NCI-H345 (cell line): Measurements from ENCODE around the gene C9.
"Not testable (repeated sequence)": the region's sequence is repeated elsewhere in the genome, so short reads cannot be mapped to it uniquely, and the experiment has no call there.

Experiments
- DNase-seq: peaks from one replicate; lab custom pipeline; 2025; lab: John Stamatoyannopoulos, UW

C9 gene

DNA sequence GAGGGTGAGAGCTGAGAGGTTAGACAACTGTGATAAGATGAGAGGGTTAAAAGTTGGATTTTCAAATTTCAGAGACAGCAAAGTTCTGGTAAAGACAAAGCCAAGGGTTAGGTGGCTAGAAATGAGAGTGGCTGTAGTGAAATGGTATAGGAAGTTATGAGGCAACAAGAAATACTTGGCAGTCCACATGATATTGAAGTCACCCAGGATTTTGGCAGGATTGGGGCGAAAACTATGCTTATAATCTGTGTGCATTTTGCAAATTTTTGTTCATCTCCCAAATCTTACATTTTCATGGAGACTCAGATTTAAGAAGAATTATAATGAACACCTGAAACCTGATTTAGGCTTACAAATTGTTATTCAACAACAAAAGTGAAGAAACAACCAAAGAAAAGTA is 35.6 kb downstream of the C9 start:
- DNase-seq = no peak

DNA sequence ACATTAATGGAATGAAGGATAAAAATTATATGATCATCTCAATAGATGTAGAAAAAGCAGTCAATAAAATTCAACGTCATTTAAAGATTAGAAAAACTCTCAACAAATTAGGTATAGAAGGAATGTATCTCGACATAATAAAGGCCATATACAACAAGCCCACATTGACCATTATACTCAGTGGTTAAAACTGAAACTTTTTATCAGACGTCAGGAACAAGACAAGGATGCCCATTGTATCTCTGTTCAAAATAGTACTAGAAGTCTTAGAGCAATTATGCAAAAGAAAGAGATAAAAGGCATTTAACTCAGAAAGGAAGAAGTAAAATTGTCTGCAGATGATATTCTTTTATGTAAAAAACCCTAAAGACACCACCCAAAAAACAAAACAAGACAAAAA is 40.8 kb downstream of the C9 start:
- no peak for DNase-seq

DNA sequence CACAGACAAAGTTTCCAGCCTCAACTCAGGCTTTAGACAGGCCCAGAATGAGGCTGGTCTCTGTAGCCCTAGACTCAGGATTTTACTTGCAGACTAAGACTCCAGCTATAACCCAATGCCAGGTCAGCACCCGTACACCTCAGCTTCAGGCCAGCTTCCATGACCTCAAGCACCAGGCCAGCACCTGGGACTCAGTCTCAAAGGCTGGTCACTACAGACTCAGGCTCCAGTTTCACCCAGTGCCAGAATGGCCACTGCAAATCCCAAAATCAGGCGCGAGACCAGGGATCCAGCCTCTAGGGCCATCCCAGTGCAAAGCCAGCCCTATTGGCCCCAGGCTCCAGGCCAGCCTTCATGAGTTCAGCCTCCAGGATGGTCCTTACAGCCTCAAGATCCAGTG is 44.9 kb downstream of the C9 start:
- DNase-seq = no peak

DNA sequence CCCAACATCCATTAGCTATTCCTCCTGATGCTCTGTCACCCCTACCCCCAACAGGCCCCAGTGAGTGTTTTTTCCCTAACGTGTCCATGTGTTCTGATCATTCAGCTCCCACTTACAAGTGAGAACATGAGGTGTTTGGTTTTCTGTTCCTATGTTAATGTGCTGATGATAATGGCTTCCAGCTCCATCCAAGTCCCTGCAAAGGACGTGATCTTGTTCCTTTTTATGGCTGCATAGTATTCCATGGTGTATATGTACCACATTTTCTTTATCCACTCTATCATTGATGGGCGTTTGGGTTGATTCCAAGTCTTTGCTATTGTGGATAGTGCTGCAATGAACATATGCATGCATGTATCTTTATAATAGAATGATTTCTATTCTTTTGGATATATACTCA is 47.8 kb downstream of the C9 start:
- not testable (repeated sequence) for DNase-seq

DNA sequence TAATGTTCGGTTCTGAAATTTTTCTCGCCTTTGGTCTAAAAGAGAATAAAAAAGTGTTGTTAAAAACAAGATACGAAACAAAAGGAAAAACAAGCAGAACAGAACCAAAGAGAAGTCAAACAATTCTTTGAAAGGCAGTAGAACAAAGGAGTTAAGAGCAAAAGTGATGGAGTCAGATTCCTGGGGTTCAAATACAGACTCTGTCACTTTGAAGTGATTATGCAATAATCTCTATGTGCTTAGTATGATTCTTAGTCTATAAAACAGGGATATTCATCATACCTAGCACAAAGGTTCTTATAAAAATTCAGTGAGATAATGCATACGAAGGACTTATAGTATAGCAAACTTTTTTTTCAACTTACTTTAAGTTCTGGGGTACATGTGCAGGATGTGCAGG is 48.3 kb downstream of the C9 start:
- DNase-seq = no peak

DNA sequence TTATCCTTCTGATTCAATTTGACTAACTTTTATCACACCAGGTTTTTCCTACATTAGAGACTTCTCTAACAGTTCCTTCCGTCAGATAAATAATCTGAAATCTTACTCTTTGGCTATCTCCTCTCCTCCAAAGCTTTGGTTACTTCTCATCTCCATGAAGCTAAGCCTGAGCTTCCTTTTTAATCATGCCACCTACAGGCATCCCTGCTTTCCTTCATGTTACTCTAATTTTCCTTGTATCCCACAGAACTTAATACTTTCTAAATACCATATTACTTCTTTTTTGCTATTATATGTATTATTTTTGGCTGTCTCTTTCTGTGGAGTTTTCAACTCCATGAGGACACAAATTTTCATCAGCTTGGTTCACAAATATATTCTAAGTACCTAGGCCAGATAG is 49.7 kb downstream of the C9 start:
- no peak for DNase-seq

DNA sequence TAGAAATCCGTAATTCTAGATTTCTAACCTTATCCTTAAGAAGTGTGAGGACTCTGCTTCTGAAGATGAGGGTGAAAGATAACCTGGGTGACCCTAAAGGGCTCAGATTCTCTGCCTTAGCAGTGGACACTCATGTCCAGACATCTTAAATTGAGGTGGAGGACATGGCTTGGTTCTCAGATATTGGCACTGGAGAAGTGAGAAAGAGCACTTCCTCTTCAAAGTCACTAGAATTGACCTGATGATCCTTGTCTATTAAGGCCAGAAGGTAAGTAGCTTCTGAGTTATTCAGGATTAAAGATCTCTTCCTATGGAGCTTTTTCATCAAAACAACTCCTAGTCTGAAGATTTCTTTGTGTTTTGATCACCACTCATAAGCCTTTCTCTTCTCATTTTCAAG is 54.8 kb downstream of the C9 start:
- no peak for DNase-seq

DNA sequence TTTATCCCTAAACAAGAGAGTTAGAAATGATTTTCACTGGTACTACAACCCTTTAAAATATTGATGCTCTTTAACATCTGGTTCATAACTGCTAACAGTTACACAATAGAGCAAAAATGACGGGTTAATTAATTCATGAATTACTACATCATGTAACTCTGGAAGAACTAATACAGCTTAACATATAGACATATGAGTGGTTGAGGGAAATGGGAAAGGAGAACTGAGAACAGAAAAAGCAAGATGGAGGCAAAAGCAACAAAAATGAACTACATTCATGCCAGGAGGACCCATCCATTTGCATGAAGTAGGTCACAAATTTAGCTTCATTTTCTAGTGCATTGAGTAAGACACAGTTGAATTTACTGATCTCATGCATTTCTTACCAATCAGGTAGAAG is 61.8 kb downstream of the C9 start:
- DNase-seq = no peak

DNA sequence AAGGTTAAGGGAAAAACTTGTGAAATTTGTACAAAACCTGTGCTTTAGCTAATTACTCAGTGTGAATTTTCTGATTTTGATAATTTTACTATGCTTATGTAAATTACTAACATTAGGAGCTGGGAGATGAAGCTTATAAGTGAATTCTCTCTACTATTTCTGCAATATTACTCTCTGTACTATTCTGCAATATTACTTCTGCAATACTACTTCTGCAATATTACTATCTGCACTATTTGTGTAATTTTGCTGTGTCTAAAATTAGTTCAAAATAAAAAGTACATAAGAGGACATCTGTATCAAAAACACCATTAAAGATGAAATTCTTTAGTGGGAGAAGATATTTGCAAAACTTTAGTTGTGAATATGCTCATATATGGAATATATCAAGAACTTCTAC is 62.9 kb downstream of the C9 start:
- DNase-seq = no peak

DNA sequence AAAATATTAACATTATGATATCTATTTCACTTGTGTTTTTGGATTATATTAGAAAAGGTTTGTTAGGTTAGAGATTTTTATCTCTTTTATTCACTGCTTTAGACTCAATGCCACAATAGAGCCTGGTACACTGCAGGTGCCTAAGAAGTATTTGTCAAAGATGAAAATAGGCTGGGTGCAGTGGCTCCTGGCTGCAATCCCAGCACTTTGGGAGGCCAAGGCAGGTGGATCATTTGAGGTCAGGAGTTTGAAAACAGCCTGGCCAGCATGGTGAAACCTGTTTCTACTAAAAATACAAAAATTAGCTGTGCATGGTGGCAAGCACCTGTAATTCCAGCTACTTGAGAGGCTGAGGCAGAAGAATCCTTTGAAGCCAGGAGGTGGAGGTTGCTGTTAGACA is 64.3 kb downstream of the C9 start:
- no peak for DNase-seq

DNA sequence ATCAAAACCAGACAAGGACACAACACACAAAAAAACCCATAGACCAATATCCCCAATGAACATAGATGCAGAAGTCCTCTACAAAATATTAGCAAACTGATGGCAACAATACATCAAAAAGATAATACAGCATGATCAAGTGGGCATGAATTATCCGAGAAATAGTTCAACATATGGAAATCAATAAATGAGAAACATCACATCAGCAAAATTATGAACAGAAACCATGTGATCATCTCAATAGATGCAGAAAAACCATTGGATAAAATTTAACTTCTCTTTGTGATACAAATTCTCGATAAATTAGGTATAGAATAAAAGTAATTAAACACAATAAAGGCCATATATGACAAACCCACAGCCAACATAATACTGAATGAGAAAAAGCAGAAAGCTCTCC is 69.6 kb downstream of the C9 start:
- DNase-seq = no peak

DNA sequence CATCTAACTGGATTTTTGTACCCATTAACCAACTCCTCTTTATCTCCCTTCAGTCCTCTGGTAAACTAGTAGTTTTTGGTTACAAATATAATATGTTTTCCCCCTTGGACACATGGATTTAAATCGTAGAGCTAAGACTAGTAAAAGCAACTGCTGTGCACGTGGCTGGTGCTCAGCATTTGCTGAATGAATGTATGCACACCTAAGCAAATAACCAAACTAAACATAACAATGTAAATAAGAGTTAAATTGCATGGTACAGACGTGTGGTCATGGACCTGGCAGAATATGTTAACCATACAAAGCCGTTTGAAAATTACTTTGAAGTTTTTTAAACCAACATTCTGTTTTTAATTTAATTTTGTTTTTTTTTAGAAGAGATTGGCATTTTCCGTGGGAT is 79.7 kb downstream of the C9 start:
- no peak for DNase-seq

DNA sequence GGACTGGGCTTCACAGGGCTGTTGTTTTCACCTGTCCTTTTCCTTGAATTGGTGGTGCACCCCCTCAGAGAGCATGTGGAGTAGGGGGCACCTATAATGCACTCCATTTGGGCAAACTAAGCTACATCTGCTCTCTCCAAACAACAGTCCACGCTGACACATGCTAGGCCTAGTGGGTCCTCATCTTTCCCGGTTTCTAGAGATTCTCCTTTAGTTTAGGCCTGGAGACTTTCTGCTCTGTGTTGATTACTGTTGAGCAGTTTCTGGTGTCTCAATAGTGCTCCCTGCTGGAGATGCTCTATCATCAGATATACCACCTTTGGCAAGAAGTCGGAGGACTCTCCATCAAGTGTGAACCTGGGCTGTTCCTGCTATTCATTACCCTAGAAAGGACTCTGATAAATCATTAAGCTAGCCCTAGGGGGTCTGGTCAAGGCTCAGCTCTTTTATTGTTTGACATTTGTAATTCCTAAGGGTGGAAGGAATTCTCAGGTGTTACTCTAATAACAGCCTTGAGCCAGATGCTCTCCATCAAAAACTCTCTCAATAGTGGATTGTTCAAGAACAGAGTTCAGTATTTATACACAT is 81.0 kb downstream of the C9 start:
- DNase-seq = no peak

DNA sequence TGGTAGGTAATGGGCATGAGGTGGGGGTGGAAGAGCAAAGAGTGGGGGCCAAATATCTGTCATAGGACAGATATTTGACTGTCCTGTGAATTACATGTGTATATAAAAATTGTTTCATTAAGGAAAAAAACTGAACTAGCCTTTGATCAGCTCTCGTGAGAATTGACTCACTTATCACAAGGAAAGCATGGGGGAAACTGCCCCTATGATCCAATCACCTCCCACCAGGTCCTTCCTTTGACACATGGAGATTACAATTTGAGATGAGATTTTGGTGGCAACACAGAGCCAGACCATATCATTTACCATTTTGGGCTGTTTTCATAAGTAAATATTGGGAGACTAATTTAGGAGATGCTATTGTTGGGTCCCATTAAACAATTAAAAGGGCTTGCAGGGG is 81.7 kb downstream of the C9 start:
- no peak for DNase-seq

DNA sequence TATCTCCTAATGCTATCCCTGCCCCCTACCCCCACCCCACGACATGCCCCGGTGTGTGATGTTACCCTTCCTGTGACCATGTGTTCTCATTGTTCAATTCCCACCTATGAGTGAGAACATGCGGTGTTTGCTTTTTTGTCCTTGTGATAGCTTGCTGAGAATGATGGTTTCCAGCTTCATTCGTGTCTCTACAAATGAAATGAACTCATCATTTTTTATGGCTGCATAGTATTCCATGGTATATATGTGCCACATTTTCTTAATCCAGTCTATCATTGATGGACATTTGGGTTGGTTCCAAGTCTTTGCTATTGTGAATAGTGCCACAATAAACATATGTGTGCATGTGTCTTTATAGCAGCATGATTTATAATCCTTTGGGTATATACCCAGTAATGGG is 88.4 kb downstream of the C9 start:
- DNase-seq = not testable (repeated sequence)

DNA sequence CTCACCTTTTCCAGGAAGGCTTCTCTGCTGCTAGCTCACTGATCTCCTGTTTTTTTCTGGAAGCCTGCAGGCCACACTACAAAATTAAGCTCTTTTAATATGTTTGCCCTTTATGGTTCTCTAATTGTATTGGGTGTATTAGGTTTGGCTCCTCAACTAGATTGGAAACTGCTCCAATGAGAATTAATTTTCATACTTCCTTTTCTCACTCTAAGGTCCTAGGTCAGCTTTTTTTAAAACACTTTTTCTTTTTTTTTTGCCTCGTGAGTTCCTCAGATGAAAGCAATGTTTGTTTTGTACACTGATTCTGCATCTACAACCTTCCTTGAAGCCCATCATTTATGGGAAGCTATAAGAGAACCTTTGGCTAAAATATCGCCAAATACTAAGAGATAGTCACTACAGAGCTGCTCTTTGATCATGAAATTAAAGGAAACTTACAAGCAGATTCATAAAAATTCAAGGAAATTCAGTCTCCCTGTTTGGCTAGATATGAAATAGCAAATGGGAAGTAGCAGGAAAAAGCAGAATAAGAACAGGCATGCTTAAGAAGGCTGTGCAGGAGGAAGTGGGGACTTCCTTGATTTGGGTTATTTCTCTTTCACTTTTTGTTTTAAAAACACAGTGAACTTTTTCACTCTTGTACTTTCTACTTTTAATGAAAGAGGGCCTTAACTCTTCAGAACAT is 89.8 kb downstream of the C9 start:
- DNase-seq = no peak

DNA sequence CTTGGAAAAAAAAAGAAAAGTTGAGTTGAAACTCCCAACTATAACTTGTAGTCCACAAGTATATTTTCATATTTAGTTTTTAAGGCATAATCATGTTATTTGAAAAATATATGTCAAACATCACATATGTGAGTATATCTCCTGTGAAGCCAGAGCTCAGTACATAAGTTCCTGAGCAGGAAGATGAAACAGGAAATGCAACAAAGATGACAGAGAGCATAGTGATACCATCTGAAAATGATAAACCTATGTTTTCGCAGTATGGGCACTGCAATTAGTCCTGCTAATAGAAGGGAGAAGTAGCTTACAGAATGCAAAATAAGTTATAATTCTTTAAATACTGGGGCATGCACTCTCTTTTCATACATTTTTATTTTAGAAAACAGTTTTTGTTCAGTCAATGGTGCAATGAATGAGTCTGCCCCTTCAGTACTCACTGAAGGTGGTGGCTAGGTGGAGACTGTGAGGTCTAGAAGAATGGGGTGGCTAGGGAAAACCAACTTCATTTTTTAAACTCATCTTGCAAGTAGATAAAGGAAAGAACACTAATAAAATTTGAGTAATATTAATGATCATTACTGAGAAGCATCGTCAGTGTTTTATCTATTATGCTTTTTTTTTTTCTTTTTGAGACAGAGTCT is 90.9 kb downstream of the C9 start:
- no peak for DNase-seq

DNA sequence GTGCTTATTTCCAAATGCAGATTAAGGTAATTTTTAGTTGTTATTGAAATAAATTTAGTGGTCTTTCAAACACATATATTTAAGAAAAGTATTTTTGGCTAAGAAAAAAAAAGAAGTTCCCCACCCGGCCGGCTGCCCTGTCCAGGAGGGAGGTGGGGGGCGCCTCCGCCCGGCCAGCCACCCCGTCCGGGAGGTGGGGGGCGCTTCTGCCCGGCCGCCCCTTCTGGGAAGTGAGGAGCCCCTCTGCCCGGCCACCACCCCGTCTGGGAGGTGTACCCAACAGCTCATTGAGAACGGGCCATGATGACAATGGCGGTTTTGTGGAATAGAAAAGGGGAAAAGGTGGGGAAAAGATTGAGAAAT is 91.4 kb downstream of the C9 start:
- DNase-seq = not testable (repeated sequence)

DNA sequence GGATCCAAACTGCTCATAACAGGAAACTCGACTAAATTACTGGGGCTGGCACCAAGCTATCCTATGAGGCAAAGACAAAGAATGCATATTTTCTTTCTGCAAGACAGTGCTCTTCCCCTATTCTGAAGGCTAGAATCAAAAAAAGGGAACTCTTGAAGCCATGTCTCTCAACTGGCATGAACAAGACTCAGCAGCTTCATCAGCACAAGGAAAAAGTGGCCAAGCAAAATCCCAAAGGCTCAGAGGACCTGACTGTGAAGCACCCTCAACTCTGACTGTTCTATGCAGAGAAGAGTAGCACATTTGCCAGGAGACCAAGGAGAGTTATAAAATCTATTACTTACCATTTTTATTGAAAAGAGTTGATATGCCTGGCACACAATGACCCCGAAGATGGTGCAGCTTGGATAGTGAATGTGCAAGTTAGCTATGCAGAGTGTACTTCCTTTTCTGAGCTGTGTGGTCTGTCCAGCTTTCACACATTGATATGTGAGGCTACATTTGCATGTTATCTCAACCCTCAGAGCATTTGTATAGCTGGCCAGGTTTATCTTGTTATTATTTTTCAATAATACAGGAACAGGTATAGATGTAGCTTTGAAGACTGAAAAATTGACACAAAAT is 94.0 kb downstream of the C9 start:
- DNase-seq = no peak

DNA sequence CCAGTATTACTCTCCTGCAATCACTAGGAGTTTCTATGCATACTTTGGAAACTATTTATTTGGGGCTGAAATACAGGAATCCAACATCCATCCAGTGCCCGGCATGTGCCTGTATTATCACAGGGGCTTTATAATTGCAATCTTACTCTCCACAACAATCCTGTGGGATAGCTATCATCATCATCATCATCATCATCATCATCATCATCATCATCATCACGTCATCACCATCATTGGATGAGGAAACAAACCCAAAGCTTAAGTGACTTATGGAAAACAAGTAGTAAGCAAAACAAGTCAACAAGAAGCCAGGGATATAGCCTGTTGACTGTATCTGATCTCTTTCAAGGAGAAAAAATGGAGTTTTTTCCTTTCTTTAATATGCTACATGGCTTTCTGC is 97.1 kb downstream of the C9 start:
- no peak for DNase-seq

DNA sequence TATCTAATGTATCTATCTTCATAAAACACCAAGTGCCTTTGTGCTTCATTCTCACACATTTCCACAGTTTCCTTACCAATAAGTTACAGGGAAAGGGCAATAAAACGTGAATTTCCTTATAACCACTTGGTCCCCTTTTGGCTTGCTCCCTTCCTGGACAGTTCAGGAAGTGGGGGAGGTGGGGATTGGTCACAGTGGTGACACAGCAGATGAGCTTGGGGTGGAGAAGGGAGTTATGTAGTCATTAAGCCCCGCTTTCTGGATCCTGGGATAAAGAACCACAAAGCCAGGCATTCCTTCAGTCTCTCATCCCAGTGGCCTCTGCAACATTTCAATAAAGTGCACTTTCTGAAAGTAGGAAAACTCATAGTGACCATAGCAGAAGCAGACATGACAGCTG is 97.9 kb downstream of the C9 start:
- DNase-seq = no peak

DNA sequence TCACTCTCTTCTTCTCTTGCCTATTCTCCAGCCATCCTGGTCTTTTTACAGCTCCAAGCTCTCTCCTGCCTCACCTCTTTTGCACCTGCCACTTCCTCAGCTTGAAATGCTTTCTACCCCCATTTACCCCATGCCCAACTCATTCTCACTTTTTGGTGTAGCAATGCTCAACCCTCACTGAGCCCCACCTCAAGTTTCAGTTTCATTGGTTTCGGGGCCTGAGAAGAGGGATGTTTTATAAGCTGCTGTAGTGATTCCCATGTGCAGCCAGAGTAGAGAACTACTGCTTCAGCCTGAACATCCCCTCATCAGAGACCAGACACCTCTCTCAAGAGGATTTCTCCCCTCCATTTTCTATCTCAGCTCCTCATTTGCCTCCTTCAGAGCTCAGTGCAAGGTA is 99.8 kb downstream of the C9 start:
- DNase-seq = no peak

DNA sequence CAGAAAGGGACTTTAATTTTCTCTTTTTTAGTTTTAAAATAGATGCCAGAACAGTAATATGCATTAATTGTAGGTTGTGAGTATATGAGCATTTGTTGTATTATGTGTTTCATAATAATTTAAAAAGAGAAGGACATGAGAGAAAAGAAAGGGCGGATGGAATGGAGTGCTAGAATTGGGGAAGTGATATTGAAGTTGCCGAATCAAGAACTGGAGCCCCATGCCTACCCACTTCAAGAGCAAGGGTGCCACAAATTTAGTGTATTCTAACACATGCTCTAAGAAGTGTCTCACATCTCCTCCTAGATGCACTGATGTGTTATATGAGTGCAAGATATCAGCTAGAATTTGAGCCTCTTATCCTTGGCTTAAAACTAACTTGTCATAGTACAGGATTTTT is 101.3 kb downstream of the C9 start:
- DNase-seq = no peak

DNA sequence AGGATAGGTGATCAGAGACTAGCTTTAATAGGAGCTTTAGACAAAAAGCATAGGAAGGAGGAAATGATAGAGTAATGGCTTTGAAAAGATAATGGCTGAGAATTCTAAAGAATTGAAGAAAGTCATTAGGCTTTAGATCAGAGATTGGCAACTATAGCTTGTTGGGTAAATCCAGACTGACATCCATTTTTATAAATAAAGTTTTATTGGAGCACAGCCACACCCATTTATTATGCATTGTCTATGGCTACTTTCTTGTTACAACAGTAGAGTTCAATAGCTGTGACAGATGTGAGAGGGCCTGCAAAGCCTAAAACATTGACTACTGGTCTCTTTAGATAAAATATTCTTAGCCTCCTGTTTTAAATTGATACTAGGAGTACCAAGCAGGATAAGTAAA is 104.2 kb downstream of the C9 start:
- no peak for DNase-seq
